Embryonic facial prominence (tissue), 1 donor: Measurements from ENCODE around the gene RPS21.

Source experiments
- DNase-seq: peaks from one replicate; pipeline ENCODE4 v3.0.0-alpha.2; 2016; ENCODE audit errors: extremely low spot score

RPS21 gene

GRCh38 chr20:62386383-62387218, at the start of gene RPS21:
Gene RPS21, plus strand, starts transcription at chr20:62387103. Its CDS starts 236 bp downstream, at chr20:62387339.
- peak; percentile 85 for DNase-seq

- DNase-seq = no peak
Measured at GRCh38 chr20:62337558-62338293, 49.2 kb upstream of the RPS21 start.

- DNase-seq = no peak
Measured at GRCh38 chr20:62338294-62338620, 48.6 kb upstream of the RPS21 start.

DNA sequence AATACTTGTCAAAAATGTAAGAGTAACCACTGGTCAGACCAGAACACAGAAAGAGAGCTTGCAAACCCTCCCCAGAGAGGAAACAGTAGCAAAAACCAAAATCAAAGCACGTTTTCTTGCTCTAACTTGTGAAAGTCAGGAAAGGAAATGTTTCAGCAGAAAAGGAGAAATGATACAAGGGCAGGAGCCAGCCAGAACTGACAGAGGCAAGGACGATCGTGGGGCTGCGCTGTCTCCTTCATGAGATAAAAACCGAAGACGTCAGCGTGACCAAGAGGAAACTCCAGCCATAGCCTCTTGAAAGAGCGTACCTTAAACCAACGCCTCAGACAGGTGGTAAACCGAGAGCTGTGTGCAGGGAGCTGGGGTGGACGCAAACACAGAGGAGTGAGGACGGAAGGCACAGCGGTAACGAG, 47.2 kb upstream of the RPS21 start:
- DNase-seq = no peak

GRCh38 chr20:62342910-62343309, 44.0 kb upstream of the RPS21 start:
- DNase-seq = no peak

DNA sequence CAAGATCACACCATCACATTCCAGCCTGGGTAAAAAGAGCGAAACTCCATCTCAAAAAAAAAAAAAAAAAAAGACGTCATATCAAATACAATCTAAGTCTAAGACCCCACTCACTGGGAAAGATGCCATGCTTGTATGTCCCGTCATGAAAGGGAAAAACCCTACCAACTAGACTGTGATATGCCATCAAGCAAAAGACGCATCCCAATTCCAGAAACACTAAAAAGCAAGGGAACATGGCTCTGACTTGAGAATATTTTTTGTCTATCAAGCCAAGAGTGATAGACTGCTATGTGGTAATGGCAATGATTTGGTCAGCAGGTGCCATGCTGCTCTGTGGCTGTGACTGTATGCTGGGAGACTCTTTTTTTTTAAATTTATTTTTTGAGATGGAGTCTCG, 42.8 kb upstream of the RPS21 start:
- DNase-seq = no peak

- no peak for DNase-seq
Measured at GRCh38 chr20:62344782-62345181, 42.1 kb upstream of the RPS21 start.

DNA sequence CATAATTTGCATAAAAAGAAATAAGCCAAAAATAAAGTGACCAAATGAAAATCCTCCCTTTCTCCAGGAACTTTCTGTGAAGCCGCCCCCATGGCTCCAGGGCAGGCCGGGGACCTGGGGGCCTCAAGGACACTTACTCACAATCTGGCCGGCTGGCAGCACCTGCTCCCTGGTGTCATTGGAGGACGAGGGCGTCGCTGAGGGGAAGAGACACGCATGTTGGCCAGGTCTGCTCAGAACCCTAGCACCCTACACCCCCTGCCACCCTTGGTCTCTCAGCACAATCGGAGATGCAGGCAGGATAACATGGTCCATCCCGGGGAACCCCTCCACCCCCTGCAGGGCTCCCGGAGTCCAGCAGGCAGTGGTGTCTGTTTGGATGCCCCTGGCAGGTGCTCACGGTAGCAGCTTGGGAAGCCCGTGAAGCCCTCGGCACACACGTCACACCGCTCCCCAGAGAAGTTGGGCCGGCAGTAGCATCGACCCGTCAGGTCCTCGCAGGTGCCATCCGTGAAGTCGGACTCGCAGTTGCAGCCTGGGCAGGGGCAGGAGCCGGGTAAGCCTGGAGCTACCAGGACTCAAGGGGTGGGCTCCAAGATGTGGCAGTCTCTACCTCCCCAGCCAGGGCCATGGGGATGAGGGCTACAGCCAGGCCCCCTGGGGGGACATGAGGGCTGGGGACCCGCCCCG, 41.1 kb upstream of the RPS21 start:
- no peak for DNase-seq

DNA sequence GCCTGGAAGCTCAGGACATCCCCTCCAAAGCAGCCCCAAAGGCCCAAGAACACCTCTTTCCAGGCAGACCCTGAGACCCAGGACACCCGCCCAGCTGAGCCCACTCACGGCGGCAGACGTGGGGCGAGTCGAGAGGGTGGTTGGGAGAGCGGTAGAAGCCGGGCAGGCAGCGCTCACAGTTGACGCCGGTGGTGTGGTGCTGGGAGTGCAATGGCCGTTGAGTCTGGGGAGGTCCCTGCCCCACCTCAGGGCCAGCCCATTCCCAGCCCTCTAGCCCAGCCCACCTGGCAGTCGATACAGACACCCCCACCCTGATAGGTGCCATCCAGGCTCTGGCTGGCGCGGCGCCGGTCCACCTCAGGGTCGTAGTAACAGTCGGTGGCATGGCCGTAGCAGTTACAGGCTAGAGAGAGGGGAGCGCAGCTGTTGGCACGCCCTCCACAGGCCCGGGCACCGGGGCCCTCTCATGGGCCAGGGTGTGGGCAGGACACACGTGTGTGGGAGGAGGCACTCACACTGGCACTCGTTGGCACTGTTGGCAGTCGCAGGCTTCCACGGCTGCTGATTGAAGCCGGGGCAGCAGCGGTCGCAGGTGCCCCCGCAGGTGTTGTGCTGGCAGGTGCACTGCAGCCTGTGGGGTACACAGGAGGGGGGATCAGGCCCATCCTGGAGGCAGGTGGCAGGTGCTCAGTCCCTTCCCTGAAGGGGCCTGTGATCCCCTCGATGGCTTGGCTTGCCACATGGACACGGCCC, 40.3 kb upstream of the RPS21 start:
- no peak for DNase-seq

GRCh38 chr20:62347151-62347404, 39.8 kb upstream of the RPS21 start:
- DNase-seq = no peak

- DNase-seq = no peak
Measured at GRCh38 chr20:62347445-62347844, 39.5 kb upstream of the RPS21 start.

GRCh38 chr20:62348604-62349003, 38.3 kb upstream of the RPS21 start:
- DNase-seq = no peak

DNA sequence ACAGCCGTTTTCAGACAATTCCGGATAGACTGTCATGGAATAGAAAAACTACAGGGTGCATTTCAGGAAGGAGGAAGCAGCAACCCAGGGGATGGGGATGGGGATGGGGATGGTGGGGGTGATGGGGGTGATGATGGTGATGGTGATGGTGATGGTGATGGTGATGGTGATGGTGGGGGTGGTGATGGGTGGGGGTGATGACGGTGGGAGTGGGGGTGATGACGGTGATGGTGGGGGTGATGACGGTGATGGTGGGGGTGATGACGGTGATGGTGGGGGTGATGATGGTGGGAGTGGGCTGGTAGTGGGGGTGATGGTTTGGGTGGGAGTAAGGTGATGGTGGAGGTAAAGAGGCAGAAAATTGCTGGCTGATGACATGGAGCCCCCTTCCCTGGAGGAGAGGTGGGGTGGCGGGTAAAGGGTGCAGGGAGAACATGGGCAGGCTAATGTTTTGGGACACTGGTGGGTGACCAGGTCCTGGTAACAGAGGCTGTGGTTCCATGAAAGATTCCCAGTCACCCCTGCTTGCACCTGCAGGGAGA, 37.3 kb upstream of the RPS21 start:
- DNase-seq = no peak

- DNase-seq = no peak
Measured at GRCh38 chr20:62350098-62350628, 36.7 kb upstream of the RPS21 start.

DNA sequence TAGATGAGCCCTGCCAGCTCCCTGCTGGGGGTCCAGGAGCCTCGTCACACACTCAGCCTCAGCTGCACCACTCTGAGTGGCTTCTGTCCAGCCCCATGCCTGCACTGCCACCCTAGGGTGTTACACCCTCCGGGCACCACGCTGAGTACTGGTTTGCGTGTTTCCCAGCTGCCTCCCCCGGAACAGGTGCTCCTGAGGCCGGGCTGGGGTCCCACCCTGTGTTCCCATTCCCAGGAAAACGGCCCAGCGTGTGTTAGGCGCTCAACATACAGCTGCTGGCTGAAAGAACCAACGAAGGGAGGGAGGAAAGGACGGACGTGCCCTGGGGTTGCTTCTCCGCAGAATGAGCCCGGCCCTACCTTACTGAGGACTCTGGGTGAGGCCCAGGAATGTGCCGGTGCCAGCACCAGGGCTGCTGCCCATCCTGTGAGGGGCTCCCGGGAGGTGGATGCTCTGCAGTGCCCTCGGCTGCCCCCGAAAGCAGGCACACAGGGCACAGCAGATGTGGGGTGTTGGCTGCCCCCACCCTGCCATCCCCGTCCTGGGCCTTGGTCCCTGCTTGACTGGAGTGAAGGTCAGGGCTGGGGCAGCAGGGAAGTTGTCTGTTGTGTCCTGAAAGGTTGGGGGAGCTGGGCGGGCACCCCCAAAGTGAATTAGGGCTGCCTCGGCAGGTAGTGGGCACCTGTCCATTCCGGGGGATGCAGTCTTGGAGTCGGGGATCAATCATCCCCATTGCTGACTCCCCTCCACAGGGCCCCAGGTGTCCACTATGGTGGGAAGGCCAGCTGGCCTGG, 36.1 kb upstream of the RPS21 start:
- DNase-seq = no peak

DNA sequence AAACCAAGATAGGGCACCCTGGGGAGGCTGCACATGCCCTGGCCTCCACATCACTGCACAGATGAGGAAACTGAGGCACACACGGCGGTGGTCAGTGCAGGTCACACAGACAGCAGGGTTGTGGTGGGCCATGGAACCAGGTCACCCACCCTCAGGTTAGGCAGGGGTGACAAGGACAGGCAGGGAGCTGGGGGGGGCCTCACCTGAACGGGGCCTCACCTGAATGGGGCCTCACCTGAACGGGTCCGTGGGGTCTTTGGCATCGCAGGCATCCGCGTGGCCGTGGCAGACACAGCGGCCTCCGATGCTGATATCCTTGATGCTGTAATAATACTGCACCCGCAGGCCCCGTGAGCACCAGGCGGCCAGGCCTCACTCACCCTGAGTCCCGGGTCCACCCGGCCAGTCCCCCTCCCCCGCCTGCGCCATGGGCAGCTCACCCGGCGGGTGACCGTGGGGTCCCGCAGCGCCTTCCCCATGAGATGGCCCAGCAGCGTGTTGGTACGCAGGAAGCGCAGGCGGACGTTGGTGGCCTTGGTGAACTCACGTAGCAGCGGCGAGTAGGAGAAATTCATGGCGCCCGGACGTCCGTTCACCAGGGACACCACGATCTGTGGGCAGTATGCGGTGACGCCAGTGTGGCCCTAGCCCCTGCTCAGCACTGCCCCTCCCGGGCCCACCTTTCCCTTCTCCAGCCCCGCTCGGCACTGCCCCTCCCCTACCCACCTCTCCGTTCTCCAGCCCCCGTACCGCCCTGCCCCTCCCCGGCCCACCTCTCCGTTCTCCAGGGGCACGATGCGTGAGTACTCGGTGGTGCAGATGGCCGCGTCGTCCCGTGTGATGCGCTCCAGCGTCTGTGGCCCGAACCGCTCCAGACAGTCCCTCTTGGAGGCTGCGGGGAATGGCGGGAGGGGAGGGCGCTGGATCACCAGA, 35.2 kb upstream of the RPS21 start:
- no peak for DNase-seq

DNA sequence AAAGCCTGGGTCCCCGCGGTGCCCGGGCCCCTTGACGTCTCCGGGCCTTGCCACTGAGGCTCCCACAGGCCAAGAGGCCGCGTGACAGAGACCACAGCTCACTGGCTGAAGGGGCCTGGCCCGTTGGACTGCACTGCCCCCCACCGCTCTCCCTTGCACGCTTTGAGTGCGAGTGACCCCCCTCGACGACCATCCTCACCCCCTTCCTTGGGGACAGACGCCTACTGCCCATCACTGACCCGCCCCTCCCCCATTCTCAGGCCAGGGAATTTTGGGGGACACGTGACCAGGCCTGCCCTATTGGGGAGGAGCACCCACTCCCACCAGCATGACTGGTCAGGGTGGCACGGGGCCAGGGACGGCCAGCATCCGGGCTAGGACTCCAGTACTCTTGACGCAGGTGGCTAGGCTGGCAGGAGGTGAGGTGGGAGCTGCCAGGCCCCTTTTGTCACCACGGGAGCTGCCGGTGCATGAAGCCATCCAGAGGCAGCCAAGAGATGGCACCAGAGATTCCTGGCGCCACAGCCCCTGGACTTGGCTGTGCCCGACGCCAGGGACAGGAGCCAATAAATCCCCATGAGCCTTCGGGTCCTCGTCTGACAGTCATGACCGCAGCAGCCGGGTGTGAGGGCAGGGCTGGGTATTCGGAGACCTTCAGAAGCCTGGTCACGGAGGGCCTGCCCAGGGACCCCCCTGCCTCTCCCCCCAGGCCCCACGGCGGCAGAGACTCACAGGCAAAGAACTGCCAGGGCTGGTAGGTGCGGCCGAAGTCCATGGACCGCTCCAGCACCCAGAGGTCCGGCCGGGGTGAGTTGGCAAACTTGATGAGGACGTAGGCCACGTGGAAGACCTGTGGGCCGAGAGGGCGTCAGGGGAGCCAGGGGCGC, 34.3 kb upstream of the RPS21 start:
- no peak for DNase-seq

- no peak for DNase-seq
Measured at GRCh38 chr20:62353289-62354030, 33.4 kb upstream of the RPS21 start.
